Prostate gland (tissue), 2 donors: Measurements from ENCODE around the gene CAPNS1.

ENCODE experiments used
- POLR2A ChIP-seq: fragments of 450-650 bp; IDR thresholded peaks from one replicate; pipeline ENCODE4 v1.6.1; 2016; ENCODE audit warnings: antibody characterized with exemption, mild to moderate bottlenecking
- POLR2AphosphoS5 ChIP-seq: sonication (generic); formaldehyde crosslinking; IDR thresholded peaks from one replicate; pipeline ENCODE4 v1.6.1; 2017; ENCODE audit warnings: antibody characterized with exemption
- TF ChIP-seq, protein P1 (sequence below), 4 experiments: fragments of 200-600 bp in 2 of 4; fragments of 450-650 bp in 2 of 4; sonication (generic) in 2 of 4; IDR thresholded peaks; 1 replicate in 3 of 4; 2 replicates in 1 of 4; pipeline ENCODE4 v1.5.1; 2016 to 2019; ENCODE audit warnings: antibody characterized with exemption in 4 of 4, mild to moderate bottlenecking in 2 of 4, moderate library complexity in 2 of 4

GRCh38 chr19:36093146-36093662 lies 46.7 kb upstream of the CAPNS1 start:
- TF ChIP-seq, protein P1, sequence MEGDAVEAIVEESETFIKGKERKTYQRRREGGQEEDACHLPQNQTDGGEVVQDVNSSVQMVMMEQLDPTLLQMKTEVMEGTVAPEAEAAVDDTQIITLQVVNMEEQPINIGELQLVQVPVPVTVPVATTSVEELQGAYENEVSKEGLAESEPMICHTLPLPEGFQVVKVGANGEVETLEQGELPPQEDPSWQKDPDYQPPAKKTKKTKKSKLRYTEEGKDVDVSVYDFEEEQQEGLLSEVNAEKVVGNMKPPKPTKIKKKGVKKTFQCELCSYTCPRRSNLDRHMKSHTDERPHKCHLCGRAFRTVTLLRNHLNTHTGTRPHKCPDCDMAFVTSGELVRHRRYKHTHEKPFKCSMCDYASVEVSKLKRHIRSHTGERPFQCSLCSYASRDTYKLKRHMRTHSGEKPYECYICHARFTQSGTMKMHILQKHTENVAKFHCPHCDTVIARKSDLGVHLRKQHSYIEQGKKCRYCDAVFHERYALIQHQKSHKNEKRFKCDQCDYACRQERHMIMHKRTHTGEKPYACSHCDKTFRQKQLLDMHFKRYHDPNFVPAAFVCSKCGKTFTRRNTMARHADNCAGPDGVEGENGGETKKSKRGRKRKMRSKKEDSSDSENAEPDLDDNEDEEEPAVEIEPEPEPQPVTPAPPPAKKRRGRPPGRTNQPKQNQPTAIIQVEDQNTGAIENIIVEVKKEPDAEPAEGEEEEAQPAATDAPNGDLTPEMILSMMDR (IDR thresholded peaks at IDR 0.05) = no peak
- TF ChIP-seq POLR2A = no peak
- no peak for TF ChIP-seq POLR2AphosphoS5
